Omental fat pad (tissue), 4 donors: ENCODE results near the gene COL11A2. TPM values are rescaled to one million over a fixed set of nuclear protein-coding genes. Genes with fewer than 3 reads are reported as not detected.
"Not testable (repeated sequence)": the region's sequence is repeated elsewhere in the genome, so short reads cannot be mapped to it uniquely, and the experiment has no call there.

Experiments used
- ATAC-seq: fragments of 150-250 bp; one replicate; pipeline ENCODE4 v1.9.1; 2016; ENCODE audit warnings: mild to moderate bottlenecking, moderate library complexity; ENCODE audit not compliant: low FRiP score
- DNase-seq: peaks from one replicate; pipeline ENCODE4 v3.0.0-alpha.2; 2019; ENCODE audit warnings: low spot score
- CTCF ChIP-seq, 3 donors: fragments of 450-650 bp; IDR thresholded peaks; one replicate each; pipeline ENCODE4 v1.5.1; 2016 to 2017; ENCODE audit warnings: antibody characterized with exemption in 3 of 3, mild to moderate bottlenecking in 3 of 3, moderate library complexity in 2 of 3
- total RNA-seq, 4 donors: library from RNA; depleted of rRNA; stranded (reverse); fragments of >200 nt; gene quantifications; one replicate each; pipeline ENCODE4 v1.1.0, GENCODE V29; 2016

Gene COL11A2
- 1 to 10 TPM in 1 of 4 donors, under 1 TPM in 3; 0.13 to 1.3 (median 0.53) TPM for total RNA-seq

- no peak for TF ChIP-seq CTCF (IDR thresholded peaks at IDR 0.05)
- ATAC-seq = no peak
- no peak for DNase-seq
Measured at GRCh38 chr6:33192105-33192646, at the start of gene COL11A2. COL11A2 (minus strand) TSS chr6:33192467; CDS start chr6:33192240, 227 bp downstream.

GRCh38 chr6:33241968-33242367, 49.7 kb upstream of the COL11A2 start:
- ATAC-seq (no peak), DNase-seq (no peak)
- no peak for TF ChIP-seq CTCF (IDR thresholded peaks at IDR 0.05)

GRCh38 chr6:33237741-33238140, 45.5 kb upstream of the COL11A2 start:
- ATAC-seq = no peak
- DNase-seq = no peak
- no peak for TF ChIP-seq CTCF (IDR thresholded peaks at IDR 0.05)

GRCh38 chr6:33236852-33237251, 44.6 kb upstream of the COL11A2 start:
- TF ChIP-seq CTCF (IDR thresholded peaks at IDR 0.05) = no peak
- DNase-seq = no peak

GRCh38 chr6:33236328-33236727, 44.1 kb upstream of the COL11A2 start:
- no peak for TF ChIP-seq CTCF (IDR thresholded peaks at IDR 0.05)

More at GRCh38 chr6:33236852-33237251, 44.6 kb upstream of the COL11A2 start:
- ATAC-seq = no peak

GRCh38 chr6:33235221-33235634, 43.0 kb upstream of the COL11A2 start:
- no peak for TF ChIP-seq CTCF (IDR thresholded peaks at IDR 0.05)
- ATAC-seq = no peak
- no peak for DNase-seq

More at GRCh38 chr6:33236328-33236727, 44.1 kb upstream of the COL11A2 start:
- no peak for DNase-seq
- ATAC-seq = no peak

- ATAC-seq, DNase-seq: not testable (repeated sequence)
Measured at GRCh38 chr6:33226503-33227120, 34.3 kb upstream of the COL11A2 start.
